Sciatic nerve (tissue), 2 donors: ENCODE data around the gene EIF4E2. TPM values are rescaled to one million over a fixed set of nuclear protein-coding genes. Genes with fewer than 3 reads are reported as not detected.

Experiments
- ATAC-seq: fragments of 200-7000 bp; cut with Tn5 transposase; one replicate; pipeline ENCODE4 v1.9.1; 2020; ENCODE audit warnings: mild to moderate bottlenecking, moderate library complexity
- DNase-seq: peaks from one replicate; pipeline ENCODE4 v3.0.0-alpha.2; 2020; ENCODE audit warnings: low spot score
- intact Hi-C: fragments of 100-400 bp; cut with DNase I; formaldehyde crosslinking; loops from one replicate; pipeline ENCODE4 v1.14.2; 2022
- total RNA-seq: library from RNA; stranded (reverse); fragmentation: NEBNext Ultra II Directional; extraction: Animal tissue kit (Norgen Biotek cat#: 25700); gene quantifications from one replicate; pipeline ENCODE4 v1.2.1, GENCODE V29; 2021
- donor health status: DM: no; HTN: no; CAD: no.
- donor health status: DM: no; HTN: no; CAD: no.

The EIF4E2 gene
- total RNA-seq, 1 donor from 2014 or later, result 41.0 TPM

GRCh38 chr2:232613538-232614134, 63.1 kb downstream of the EIF4E2 start:
- DNase-seq (no peak), ATAC-seq (no peak)
- intact Hi-C loops, result no loop called here

- intact Hi-C loops, result no loop called here
- DNase-seq (no peak), ATAC-seq (no peak)
These were observed 64.8 kb downstream of the EIF4E2 start for GRCh38 chr2:232615339-232615738.

Other genes starting within 250 kb of the EIF4E2 start
- not detected for gene ALPP, start 171.9 kb upstream of the EIF4E2 start, total RNA-seq
- not detected for gene ALPG, start 143.8 kb upstream of the EIF4E2 start, total RNA-seq
- not detected for gene ALPI, start 94.5 kb upstream of the EIF4E2 start, total RNA-seq
- 0.18 TPM for gene ECEL1, start 62.9 kb upstream of the EIF4E2 start, total RNA-seq
- gene PRSS56, start 30.3 kb upstream of the EIF4E2 start, total RNA-seq, result not detected
- not detected for gene CHRND, start 24.5 kb upstream of the EIF4E2 start, total RNA-seq
- not detected for gene CHRNG, start 11.0 kb upstream of the EIF4E2 start, total RNA-seq
- 4.5 TPM for gene TIGD1, start 132 bp upstream of the EIF4E2 start, total RNA-seq
- 41.9 TPM for gene EFHD1, start 82.9 kb downstream of the EIF4E2 start, total RNA-seq
- 97.1 TPM for gene GIGYF2, start 146.6 kb downstream of the EIF4E2 start, total RNA-seq
- not detected for gene KCNJ13, start 225.9 kb downstream of the EIF4E2 start, total RNA-seq